NB4 (cell line): ENCODE measurements around the gene DNAJC15.

Experiments used
- DNase-seq: peaks from one replicate; pipeline ENCODE4 v3.0.0; 2010; ENCODE audit warnings: low read depth
- H3K4me3 ChIP-seq: one replicate; pipeline ENCODE4 v1.5.1; 2011; ENCODE audit warnings: mild to moderate bottlenecking, low read depth, low read length, moderate library complexity
- CTCF ChIP-seq: IDR thresholded peaks from one replicate; pipeline ENCODE4 v1.5.1; 2012; ENCODE audit warnings: low read depth, low read length
- MAX ChIP-seq: IDR thresholded peaks from 2 replicates; pipeline ENCODE4 v1.6.1; 2011; ENCODE audit warnings: low read depth, low read length
- MYC ChIP-seq: IDR thresholded peaks from 2 replicates; pipeline ENCODE4 v1.6.1; 2011; ENCODE audit warnings: low read depth, low read length
- POLR2A ChIP-seq: IDR thresholded peaks from 2 replicates; pipeline ENCODE4 v1.6.1; 2011; ENCODE audit warnings: mild to moderate bottlenecking; ENCODE audit not compliant: insufficient read length; ENCODE audit errors: extremely low read depth

DNAJC15 gene

GRCh38 chr13:43023289-43023963 is at the start of gene DNAJC15:
Gene DNAJC15 (plus strand): TSS chr13:43023586. CDS start chr13:43023627, 41 bp downstream.
- no peak for TF ChIP-seq MAX
- no peak for TF ChIP-seq MYC
- TF ChIP-seq POLR2A, result no peak
- TF ChIP-seq CTCF, result no peak
- peak; percentile 77 for DNase-seq
- peak within 1 kb of the TSS; percentile 73 for H3K4me3 ChIP-seq

- H3K4me3 ChIP-seq, result no peak overlapping the region
- no peak for DNase-seq
- TF ChIP-seq MYC (no peak), MAX (no peak), CTCF (no peak), POLR2A (no peak)
Observed at GRCh38 chr13:42976066-42976465, 47.3 kb upstream of the DNAJC15 start.

- DNase-seq, result no peak
- TF ChIP-seq MYC, result no peak
- TF ChIP-seq POLR2A, result no peak
- no peak for TF ChIP-seq CTCF
- no peak for TF ChIP-seq MAX
- H3K4me3 ChIP-seq, result no peak overlapping the region
Observed at GRCh38 chr13:42977219-42977659, 46.1 kb upstream of the DNAJC15 start.

GRCh38 chr13:42981317-42981716 is 42.1 kb upstream of the DNAJC15 start:
- no peak for TF ChIP-seq CTCF
- TF ChIP-seq MAX, result no peak
- TF ChIP-seq POLR2A, result no peak
- no peak for TF ChIP-seq MYC
- no peak overlapping the region for H3K4me3 ChIP-seq
- DNase-seq, result no peak

- TF ChIP-seq CTCF (no peak), MYC (no peak), POLR2A (no peak), MAX (no peak)
- no peak overlapping the region for H3K4me3 ChIP-seq
- no peak for DNase-seq
Observed at GRCh38 chr13:42981853-42982252, 41.5 kb upstream of the DNAJC15 start.
